ENCODE measurements around the gene TCF4. TPM values are rescaled to one million over a fixed set of nuclear protein-coding genes. Genes with fewer than 3 reads are reported as not detected.

Gene TCF4
- total and polyA plus RNA-seq, 2 donors (not counting 1 experiment from before 2014, with no cell fraction given) = 68.5 to 353 TPM

DNA sequence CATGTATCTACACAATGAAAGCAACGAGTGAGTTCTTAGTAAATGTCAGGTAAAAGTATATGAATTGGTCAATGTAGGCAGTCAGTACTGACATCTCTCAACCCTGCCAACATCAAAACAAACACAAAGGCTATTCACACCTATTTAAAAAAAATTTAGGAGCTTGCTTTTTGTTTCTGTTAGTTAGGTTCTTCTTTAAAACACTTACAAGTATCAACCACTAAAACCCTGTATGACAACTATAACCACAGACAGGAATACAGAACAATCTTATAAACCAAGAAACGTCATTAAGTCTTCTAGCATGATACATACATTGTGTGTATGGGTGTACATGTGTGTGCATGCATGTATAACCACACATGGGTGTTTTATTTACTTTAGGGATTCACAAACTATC lies 131.0 kb downstream of the TCF4 start:
- ChIA-PET POLR2A (no interaction called here), CTCF (no interaction called here)
- ATAC-seq (ENCODE audit: low read depth) (no peak), DNase-seq (no peak)
- Mint-ChIP-seq H3K27ac (no peak overlapping the region), H3K27me3 (no peaks in the 10 kb centered on the region), H3K4me3 (no peak overlapping the region), H3K4me1 (peaks cover 21% of the 10 kb centered on the region), H3K9me3 (ENCODE audit: insufficient read depth) (no peaks in the 10 kb centered on the region)
- H3K27ac ChIP-seq (ENCODE audit: low read length in 2 of 2) = no peak overlapping the region
- no peaks in the 10 kb centered on the region for H4K20me1 ChIP-seq (ENCODE audit: control insufficient read depth, insufficient read depth, low read length, poor library complexity, severe bottlenecking)
- WGBS (ENCODE audit: insufficient coverage) = no CpG with 5 or more reads among the region's 2 CpGs
- no peaks in the 10 kb centered on the region for H3K27me3 ChIP-seq (replicated peaks in 1 of 4; ENCODE audit: control extremely low read depth in 1 of 4, control insufficient read depth in 3 of 4, insufficient read depth in 4 of 4, low read length in 3 of 4)
- TF ChIP-seq EZH2 (IDR thresholded peaks at IDR 0.05; ENCODE audit: borderline replicate concordance, insufficient read depth, low read depth, low read length, poor library complexity, severe bottlenecking) = no peak
- TF ChIP-seq, protein P1, sequence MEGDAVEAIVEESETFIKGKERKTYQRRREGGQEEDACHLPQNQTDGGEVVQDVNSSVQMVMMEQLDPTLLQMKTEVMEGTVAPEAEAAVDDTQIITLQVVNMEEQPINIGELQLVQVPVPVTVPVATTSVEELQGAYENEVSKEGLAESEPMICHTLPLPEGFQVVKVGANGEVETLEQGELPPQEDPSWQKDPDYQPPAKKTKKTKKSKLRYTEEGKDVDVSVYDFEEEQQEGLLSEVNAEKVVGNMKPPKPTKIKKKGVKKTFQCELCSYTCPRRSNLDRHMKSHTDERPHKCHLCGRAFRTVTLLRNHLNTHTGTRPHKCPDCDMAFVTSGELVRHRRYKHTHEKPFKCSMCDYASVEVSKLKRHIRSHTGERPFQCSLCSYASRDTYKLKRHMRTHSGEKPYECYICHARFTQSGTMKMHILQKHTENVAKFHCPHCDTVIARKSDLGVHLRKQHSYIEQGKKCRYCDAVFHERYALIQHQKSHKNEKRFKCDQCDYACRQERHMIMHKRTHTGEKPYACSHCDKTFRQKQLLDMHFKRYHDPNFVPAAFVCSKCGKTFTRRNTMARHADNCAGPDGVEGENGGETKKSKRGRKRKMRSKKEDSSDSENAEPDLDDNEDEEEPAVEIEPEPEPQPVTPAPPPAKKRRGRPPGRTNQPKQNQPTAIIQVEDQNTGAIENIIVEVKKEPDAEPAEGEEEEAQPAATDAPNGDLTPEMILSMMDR (IDR thresholded peaks at IDR 0.05) = no peak
- H2AFZ ChIP-seq (ENCODE audit: insufficient read depth, low read depth, low read length, poor library complexity, severe bottlenecking) = no peak overlapping the region
- no peak overlapping the region for H3K9ac ChIP-seq (ENCODE audit: low read length)
- no peak overlapping the region for H3K4me2 ChIP-seq (replicated peaks; ENCODE audit: low read depth, low read length, poor library complexity, severe bottlenecking)
- no peaks in the 10 kb centered on the region for H3K4me1 ChIP-seq (ENCODE audit: control insufficient read depth in 2 of 2, insufficient read depth in 2 of 2, low read length in 2 of 2)
- peaks cover 23% of the 10 kb centered on the region for H3K79me2 ChIP-seq (ENCODE audit: control insufficient read depth, insufficient read depth, low read length)
- intact Hi-C loops (cut with micrococcal nuclease) = no loop called here
- no peak overlapping the region for H3K4me3 ChIP-seq (ENCODE audit: control extremely low read depth in 1 of 5, extremely low read depth in 1 of 5, insufficient read depth in 1 of 5, low read depth in 2 of 5, low read length in 4 of 5)
- H3K9me3 ChIP-seq (ENCODE audit: control extremely low read depth in 1 of 3, control insufficient read depth in 2 of 3, insufficient read depth in 1 of 3, low read length in 2 of 3) = no peaks in the 10 kb centered on the region
- peaks cover 0 to 3% of the 10 kb centered on the region in 2 experiments for H3K36me3 ChIP-seq (replicated peaks in 1 of 2; ENCODE audit: control extremely low read depth in 1 of 2, control insufficient read depth in 1 of 2, extremely low read depth in 1 of 2, insufficient read depth in 2 of 2, low read length in 1 of 2)

DNA sequence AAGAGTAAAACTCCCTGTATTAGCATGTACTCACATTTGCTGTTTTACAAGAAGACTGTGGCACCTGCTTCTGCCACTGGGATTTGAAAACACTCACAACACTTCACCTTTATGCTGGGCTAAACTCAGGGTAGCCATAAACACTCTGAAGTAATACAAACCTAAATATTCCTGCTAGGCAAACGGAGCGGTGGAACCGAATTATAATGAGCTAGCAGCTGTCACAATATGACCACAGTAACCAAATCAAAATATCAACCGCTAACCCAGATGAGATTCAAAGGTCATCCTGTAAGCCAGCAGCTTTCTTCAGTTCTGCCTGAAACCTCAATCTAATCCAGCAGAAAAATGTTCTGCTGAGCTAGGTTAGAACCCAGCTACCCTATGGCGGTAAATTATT lies 132.1 kb downstream of the TCF4 start:
- H3K4me2 ChIP-seq (replicated peaks; ENCODE audit: low read depth, low read length, poor library complexity, severe bottlenecking) = no peak overlapping the region
- DNase-seq = no peak
- Mint-ChIP-seq H3K4me3 (peak overlapping the region; percentile 2), H3K4me1 (peaks cover 21% of the 10 kb centered on the region), H3K27ac (peak overlapping the region; percentile 52), H3K9me3 (ENCODE audit: insufficient read depth) (no peaks in the 10 kb centered on the region), H3K27me3 (no peaks in the 10 kb centered on the region)
- 81% methylated on average over 5 of the region's 5 CpGs for WGBS (ENCODE audit: insufficient coverage)
- ATAC-seq (ENCODE audit: low read depth) = no peak
- H3K36me3 ChIP-seq (replicated peaks in 1 of 2; ENCODE audit: control extremely low read depth in 1 of 2, control insufficient read depth in 1 of 2, extremely low read depth in 1 of 2, insufficient read depth in 2 of 2, low read length in 1 of 2) = peaks cover 0 to 3% of the 10 kb centered on the region in 2 experiments
- no peaks in the 10 kb centered on the region for H3K9me3 ChIP-seq (ENCODE audit: control extremely low read depth in 1 of 3, control insufficient read depth in 2 of 3, insufficient read depth in 1 of 3, low read length in 2 of 3)
- H3K79me2 ChIP-seq (ENCODE audit: control insufficient read depth, insufficient read depth, low read length) = peaks cover 23% of the 10 kb centered on the region
- no peak overlapping the region for H3K27ac ChIP-seq (ENCODE audit: low read length in 2 of 2)
- intact Hi-C loops (cut with micrococcal nuclease) = no loop called here
- H2AFZ ChIP-seq (ENCODE audit: insufficient read depth, low read depth, low read length, poor library complexity, severe bottlenecking) = peak overlapping the region; percentile 16
- no peak for TF ChIP-seq EZH2 (IDR thresholded peaks at IDR 0.05; ENCODE audit: borderline replicate concordance, insufficient read depth, low read depth, low read length, poor library complexity, severe bottlenecking)
- TF ChIP-seq, protein P1 (IDR thresholded peaks at IDR 0.05) = no peak
- H3K9ac ChIP-seq (ENCODE audit: low read length) = no peak overlapping the region
- no peaks in the 10 kb centered on the region for H3K27me3 ChIP-seq (replicated peaks in 1 of 4; ENCODE audit: control extremely low read depth in 1 of 4, control insufficient read depth in 3 of 4, insufficient read depth in 4 of 4, low read length in 3 of 4)
- H3K4me3 ChIP-seq (ENCODE audit: control extremely low read depth in 1 of 5, extremely low read depth in 1 of 5, insufficient read depth in 1 of 5, low read depth in 2 of 5, low read length in 4 of 5) = no peak overlapping the region
- H4K20me1 ChIP-seq (ENCODE audit: control insufficient read depth, insufficient read depth, low read length, poor library complexity, severe bottlenecking) = no peaks in the 10 kb centered on the region
- POLR2A ChIA-PET = interaction anchor here (1.2 kb wide), 1 partner anchor 10 kb away, joined by 13 read pairs; no protein-coding TSS in a partner anchor
- no peaks in the 10 kb centered on the region for H3K4me1 ChIP-seq (ENCODE audit: control insufficient read depth in 2 of 2, insufficient read depth in 2 of 2, low read length in 2 of 2)
- CTCF ChIA-PET = interaction anchor here (0.7 kb wide), 1 partner anchor 34 kb away, joined by 4 read pairs; no protein-coding TSS in a partner anchor

Measured in B cell (primary cell).